ENCODE measurements around the gene JMJD8.

JMJD8 gene

GRCh38 chr16:710500-711075 is 26.5 kb upstream of the JMJD8 start:
- DNase-seq, result no peak

DNA sequence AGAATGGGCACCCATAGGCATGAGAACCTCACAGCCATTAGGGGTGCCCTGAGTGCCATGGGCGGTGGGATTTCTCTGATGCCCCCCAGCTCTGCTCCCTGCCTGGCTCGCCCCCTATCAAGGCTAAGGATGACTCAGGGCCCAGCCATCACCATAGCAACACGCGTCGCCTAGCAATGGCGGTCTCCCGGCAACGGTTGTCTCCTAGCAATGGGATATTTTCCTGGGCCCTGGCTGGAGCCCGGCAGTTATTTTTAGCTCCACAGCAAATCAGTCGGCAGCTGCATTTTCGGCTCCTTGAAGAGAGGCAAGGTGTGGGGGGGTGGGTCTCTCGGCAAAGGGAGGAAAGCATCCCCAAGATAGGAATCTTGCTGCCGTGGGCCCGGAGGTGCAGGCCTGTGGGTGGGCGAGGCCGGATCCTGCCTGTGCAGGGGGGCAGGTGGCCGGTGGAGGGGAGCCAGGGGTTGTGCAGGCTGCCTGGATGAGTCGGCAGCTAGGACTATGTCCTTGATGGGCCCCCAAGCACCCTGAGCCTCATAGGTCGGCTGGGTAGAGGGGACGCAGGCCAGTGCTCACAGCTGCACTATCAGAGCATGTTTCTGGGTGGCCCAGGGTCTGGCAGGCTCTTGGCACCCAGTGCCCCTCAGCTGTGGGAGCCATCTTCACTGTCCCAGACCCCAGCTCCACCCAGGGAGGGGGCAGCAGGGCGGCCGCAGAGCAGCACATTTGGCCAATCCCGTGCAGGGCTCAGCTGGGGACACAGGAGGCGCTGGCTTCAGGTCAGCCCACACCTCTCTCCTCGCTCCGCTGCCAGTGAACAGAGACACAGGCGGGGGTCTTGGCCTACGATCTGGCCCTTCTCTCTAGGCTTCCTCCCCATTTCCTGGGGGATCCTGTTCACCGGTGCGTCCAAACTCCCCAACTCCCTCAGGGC is 25.7 kb upstream of the JMJD8 start:
- peak in 53 of 56 donors; percentile 14 to 91 (median 80) for DNase-seq

DNA sequence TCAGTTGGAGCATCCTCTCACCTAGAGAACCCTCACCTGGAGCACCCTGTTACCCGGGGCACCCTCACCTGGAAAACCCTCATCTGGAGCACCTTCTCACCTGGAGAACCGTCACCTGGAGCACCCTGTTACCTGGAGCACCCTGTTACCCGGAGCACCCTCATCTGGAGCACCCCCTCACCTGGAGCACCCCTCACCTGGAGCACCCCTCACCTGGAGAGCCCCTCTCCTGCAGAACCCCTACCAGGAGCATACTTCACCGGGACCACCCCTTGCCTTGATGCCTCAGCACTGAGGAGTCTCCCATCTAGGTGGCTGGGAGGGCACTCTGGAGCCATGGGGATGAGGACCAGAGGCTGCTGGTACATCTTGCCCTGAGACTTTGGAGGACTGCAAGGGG is 24.8 kb upstream of the JMJD8 start:
- no peak for DNase-seq

- DNase-seq, result no peak
Measured at GRCh38 chr16:708019-708418, 23.9 kb upstream of the JMJD8 start.

DNA sequence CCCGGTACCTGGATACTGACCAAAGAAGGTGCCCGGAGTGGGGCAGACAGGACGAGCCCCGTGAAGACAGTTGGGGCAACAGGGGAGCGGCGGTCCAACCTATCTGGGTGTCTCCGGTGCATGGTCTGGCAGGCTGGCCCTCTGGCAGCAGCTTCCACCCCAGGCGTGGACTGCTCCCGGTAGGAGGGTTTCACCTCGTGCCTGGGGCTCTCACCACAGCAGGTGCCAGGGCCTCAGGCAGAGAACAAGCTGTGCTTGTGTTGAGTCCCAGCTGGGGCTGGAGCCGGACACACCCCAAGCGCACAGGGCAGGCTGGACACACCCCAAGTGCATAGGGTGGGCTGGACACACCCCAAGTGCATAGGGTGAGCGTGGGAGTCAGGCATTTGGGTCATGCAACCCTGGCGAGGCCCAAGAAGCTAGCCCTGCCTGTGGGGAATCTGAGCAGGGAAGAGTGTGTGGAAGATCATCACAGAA is 23.0 kb upstream of the JMJD8 start:
- no peak for DNase-seq

- DNase-seq, result no peak
Measured at GRCh38 chr16:706189-707061, 22.3 kb upstream of the JMJD8 start.

DNA sequence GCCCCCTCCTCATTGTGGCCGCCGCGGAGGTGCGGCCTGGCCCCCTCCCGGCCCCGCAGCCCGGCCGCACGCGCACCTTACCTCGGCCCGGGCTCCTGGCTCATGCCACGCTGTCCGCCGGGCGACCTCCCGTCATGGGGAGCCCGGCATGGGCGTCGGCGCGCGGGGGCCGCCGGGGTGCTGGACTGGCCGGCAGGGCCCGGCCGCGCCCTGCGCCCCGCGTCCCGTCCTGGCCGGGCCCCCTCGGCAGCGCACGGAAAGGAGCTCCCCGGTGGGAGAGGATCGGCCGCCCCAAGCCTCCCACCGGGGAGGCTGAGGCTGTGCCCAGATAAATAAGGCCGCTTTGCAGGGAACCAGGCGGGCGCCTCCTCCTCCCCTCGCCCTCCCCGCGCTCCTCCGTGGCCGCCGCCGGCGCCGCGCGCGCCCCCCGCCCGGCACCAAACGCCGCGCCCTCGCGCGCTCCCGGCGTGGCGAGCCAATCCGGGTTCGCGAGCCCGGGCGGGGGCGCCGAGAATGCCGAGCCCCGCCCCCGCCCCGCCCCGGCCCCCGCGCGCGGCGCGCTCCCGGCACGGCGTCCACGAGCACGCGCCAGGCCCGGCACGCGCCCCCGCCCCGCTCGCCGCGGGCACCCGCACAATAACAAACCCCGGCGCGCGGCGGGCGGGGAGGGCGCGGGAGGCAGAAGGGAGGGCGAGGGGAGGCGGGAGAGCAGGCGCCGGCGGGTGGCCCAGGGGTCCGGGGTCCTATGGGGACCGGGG is 21.5 kb upstream of the JMJD8 start, which contains the start of gene FBXL16:
FBXL16 (minus strand) TSS at position 371 of the 758 bp plus-strand sequence. CDS start 8,396 bp downstream, outside the sequence.
- peak in 32 of 56 donors; percentile 16 to 76 (median 54) for DNase-seq

- no peak for DNase-seq
Measured at GRCh38 chr16:704552-705380, 20.6 kb upstream of the JMJD8 start.

GRCh38 chr16:704047-704446 is 19.9 kb upstream of the JMJD8 start:
- DNase-seq, result no peak

- peak in 6 of 56 donors; percentile 17 to 35 (median 30) for DNase-seq
Measured at GRCh38 chr16:703406-703805, 19.3 kb upstream of the JMJD8 start.

DNA sequence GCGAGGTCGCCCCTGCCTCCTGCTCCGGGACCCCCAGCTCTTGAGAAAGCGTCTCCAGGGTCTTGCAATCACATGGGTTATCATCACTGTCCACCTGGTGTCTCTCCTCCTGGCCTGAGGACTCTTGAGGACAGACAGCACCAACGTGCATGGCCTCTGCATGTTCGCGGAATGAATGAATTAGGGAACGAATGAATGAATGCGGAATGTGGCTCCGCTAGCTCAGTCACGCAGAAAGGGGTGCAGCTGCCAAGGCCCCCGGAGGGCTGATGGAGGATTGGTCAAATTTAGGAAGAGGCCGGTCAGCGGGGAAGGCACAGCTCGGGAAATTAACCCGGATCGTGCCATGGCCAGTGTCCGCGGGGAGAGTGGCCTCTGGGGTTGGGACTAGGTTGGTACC is 18.2 kb upstream of the JMJD8 start:
- no peak for DNase-seq

DNA sequence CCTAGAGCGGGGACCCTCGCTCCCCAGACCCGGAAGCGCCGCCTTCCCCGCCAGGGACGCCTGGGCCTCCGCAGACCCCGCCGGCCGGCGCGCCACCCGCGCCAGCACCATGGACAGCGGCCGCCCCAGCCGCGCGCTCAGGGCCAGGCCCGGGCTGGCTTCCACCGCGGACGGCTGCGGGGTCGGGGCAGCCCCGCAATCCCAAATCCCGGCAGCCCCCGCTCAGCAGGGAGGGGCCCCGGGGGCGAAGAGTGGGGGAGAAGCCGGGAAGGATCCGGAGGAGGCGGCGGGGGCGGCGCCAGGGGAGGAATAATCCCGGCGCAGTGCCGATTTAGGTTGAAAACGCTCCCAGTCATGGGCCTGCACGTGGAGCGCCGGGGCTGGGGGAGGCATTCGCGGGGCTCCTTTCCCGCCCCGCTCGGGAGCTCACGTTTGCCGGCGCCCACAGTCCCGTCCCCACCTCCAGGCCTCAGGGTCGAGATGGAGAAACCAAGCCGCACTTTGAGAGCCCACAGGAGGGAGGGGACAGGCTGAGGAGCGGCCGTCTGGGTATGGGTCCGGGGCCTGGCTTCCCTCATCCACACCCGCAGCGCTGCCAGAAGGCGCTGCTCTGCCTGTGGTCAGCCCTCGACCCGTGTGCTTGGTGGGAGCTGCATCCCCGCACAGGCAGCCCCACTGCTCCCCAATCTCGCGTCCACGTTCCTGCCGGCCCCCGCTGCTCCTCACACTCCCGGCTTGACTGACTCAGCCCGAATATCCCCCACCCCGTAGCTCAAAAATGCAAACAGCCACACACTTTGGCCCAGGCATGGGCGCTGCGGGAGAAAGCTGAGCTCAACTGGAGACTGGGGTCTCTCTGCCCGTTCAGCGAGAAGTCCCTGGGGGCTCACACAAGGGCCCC is 16.8 kb upstream of the JMJD8 start:
- peak in 3 of 56 donors; percentile 30 to 50 (median 42) for DNase-seq

- no peak for DNase-seq
Measured at GRCh38 chr16:698911-699671, 15.0 kb upstream of the JMJD8 start.

DNA sequence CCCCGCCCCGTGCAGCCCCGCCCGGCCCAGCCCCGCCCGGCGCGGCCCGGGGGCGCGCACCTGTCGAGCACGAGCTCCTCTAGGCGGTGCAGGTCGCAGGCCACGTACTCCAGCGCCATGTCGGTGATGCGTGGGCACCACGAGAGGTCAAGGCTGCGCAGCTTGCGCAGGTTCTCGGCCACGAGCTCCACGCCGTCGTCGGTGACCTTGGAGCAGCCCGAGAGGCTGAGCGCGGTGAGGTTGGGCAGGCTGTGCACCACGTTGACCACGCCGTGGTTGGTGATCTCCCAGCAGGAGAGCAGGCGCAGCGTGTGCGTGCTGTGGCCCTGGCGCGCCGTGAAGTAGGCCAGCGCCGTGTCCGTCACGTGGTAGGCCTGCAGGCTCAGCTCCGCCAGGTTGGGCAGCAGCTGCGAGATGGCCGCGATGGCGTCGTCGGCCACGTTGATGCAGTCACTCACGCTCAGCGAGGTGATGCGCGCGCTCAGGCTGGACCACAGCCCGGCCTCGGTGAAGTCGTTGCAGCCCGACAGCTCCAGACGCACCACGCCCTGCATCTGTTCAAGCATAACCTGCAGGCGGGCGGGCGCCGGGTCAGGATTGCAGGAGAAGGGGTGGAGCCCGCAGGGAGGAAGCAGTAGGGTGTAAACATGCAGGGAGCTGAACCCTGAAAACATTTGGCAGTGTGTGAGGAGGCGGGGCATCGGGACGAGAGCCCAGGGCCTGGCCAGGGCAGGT is 11.4 kb upstream of the JMJD8 start:
- peak in 8 of 56 donors; percentile 23 to 44 (median 37) for DNase-seq

DNA sequence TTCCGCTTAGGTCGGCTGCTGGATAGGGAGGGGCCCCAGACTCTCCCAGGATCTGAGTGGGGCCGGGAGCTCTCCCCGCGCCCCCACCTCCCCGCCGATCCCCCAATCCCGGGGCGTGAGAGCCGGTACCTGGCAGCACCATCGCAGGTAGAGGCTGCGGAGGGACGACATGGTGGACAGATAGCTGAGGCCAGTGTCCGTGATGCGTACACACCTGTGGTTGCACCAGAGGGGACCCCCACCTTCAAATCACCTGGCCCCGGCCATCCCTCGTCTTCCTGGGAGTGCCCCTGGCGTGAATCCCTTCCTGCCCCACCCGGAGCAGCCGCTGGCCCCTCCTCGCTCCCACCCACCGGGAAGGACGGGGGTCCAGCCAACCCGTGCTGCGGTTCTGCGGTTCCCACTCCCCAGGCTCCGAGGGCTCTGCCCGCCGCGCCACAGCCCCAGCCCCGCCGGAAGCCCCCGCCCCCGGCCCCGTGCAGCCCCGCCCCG is 10.8 kb upstream of the JMJD8 start:
- no peak for DNase-seq

- no peak for DNase-seq
Measured at GRCh38 chr16:694187-694862, 10.2 kb upstream of the JMJD8 start.

Data from amygdala (tissue), 56 donors.